ENCODE measurements around the gene PTPRQ. TPM values are rescaled to one million over a fixed set of nuclear protein-coding genes. Genes with fewer than 3 reads are reported as not detected.
A peak's percentile ranks its signal among the peaks of the same experiment; 100 is the strongest.

The PTPRQ gene
- total RNA-seq, 1 experiment from 2014 or later, result not detected

DNA sequence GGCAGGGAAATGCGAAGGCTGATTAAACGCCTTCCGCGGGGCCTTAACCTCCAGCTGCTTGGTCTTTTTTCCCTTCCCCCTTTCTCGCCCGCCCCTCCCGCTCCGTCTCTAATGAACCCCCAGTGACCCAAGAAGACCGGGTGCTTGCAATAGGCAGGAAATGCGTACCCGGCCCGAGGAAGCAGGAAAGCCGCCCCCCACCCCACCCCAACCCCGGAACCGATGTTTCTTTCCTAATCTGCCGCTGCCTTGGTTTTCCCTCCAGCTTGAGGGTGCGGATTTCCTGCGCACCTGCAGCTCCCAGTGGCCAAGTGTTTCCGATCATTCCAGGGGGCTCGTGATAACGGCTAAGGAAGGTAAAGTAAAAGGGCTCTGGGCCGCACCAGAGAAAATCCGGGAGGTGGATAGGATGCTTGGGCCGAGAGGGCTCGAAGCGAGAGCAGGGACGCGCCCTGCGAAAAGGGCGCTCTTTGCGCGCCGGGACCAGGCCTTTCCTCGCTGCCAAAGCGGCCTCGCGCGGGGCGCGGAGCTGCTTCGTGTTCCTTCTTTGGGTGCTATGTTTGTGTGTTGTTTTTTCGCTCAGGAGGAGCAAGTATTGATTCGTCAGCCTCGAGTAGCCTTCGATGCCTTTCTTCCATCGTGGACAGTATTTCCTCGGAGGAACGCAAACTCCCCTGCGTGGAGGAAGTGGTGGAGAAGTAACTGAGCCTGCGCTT, 264.4 kb downstream of the PTPRQ start:
- intact Hi-C loops (cut with micrococcal nuclease; ENCODE audit: unreplicated experiment), result no loop called here
- no peaks in the 10 kb centered on the region for H3K27me3 ChIP-seq (replicated peaks; ENCODE audit: control insufficient read depth, insufficient read depth, low read length)
- H3K4me1 ChIP-seq, result no peaks in the 10 kb centered on the region
- Mint-ChIP-seq H3K9me3 (ENCODE audit: unreplicated experiment) (no peaks in the 10 kb centered on the region), H3K4me3 (ENCODE audit: unreplicated experiment) (no peak overlapping the region), H3K4me1 (ENCODE audit: low read depth, unreplicated experiment) (peaks cover 2% of the 10 kb centered on the region), H3K27me3 (ENCODE audit: insufficient read depth, unreplicated experiment) (no peaks in the 10 kb centered on the region), H3K36me3 (ENCODE audit: insufficient read depth, unreplicated experiment) (no peaks in the 10 kb centered on the region), H3K27ac (ENCODE audit: unreplicated experiment) (no peak overlapping the region)
- no TSS peak for BruUV-seq (replicated peaks)
- DNase-seq, result no peak
- ChIA-PET CTCF (no interaction called here), POLR2A (interaction anchor here (0.6 kb wide), 1 partner anchor 199 kb away, joined by 3 read pairs; no protein-coding TSS in a partner anchor)
- TF ChIP-seq, protein P1, sequence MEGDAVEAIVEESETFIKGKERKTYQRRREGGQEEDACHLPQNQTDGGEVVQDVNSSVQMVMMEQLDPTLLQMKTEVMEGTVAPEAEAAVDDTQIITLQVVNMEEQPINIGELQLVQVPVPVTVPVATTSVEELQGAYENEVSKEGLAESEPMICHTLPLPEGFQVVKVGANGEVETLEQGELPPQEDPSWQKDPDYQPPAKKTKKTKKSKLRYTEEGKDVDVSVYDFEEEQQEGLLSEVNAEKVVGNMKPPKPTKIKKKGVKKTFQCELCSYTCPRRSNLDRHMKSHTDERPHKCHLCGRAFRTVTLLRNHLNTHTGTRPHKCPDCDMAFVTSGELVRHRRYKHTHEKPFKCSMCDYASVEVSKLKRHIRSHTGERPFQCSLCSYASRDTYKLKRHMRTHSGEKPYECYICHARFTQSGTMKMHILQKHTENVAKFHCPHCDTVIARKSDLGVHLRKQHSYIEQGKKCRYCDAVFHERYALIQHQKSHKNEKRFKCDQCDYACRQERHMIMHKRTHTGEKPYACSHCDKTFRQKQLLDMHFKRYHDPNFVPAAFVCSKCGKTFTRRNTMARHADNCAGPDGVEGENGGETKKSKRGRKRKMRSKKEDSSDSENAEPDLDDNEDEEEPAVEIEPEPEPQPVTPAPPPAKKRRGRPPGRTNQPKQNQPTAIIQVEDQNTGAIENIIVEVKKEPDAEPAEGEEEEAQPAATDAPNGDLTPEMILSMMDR (IDR thresholded peaks at IDR 0.05; ENCODE audit: insufficient read depth in 1 of 2, low read depth in 1 of 2, low read length in 1 of 2, severe bottlenecking in 1 of 2, unreplicated experiment in 1 of 2), result no peak
- no peaks in the 10 kb centered on the region for H3K36me3 ChIP-seq (ENCODE audit: control insufficient read depth, insufficient read depth, low read length)
- no peak overlapping the region for H3K4me3 ChIP-seq (ENCODE audit: low read depth, low read length)
- no peaks in the 10 kb centered on the region for H3K9me3 ChIP-seq

DNA sequence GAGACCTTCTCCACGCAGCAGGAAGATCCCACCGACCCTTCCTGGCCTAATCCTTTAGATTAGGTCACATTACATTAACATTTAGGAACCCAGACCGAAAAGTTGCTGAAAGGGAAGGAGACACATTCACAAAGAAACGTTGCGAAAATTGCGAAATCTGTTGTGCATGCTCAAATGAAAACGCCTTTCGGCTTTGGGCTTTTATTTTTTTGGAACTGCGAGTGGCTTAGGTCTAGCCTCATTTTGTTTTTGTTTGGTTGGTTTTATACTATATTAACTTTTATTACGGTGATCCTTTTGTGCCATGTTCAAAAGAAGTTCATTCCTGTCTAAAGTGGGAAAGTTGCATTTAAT, 264.9 kb downstream of the PTPRQ start:
- Histone ChIP-seq H3K9me3 (no peaks in the 10 kb centered on the region), H3K4me3 (ENCODE audit: low read depth, low read length) (no peak overlapping the region), H3K27me3 (replicated peaks; ENCODE audit: control insufficient read depth, insufficient read depth, low read length) (no peaks in the 10 kb centered on the region), H3K36me3 (ENCODE audit: control insufficient read depth, insufficient read depth, low read length) (no peaks in the 10 kb centered on the region), H3K4me1 (no peaks in the 10 kb centered on the region)
- H3K36me3 Mint-ChIP-seq (ENCODE audit: insufficient read depth, unreplicated experiment), result no peaks in the 10 kb centered on the region
- H3K4me3 Mint-ChIP-seq (ENCODE audit: unreplicated experiment), result no peak overlapping the region
- no TSS peak for BruUV-seq (replicated peaks)
- intact Hi-C loops (cut with micrococcal nuclease; ENCODE audit: unreplicated experiment), result no loop called here
- H3K9me3 Mint-ChIP-seq (ENCODE audit: unreplicated experiment), result no peaks in the 10 kb centered on the region
- no peak for DNase-seq
- POLR2A ChIA-PET, result no interaction called here
- TF ChIP-seq, protein P1 (IDR thresholded peaks at IDR 0.05; ENCODE audit: insufficient read depth in 1 of 2, low read depth in 1 of 2, low read length in 1 of 2, severe bottlenecking in 1 of 2, unreplicated experiment in 1 of 2), result no peak
- CTCF ChIA-PET, result no interaction called here
- H3K27me3 Mint-ChIP-seq (ENCODE audit: insufficient read depth, unreplicated experiment), result peaks cover 1% of the 10 kb centered on the region
- H3K27ac Mint-ChIP-seq (ENCODE audit: unreplicated experiment), result no peak overlapping the region
- no peaks in the 10 kb centered on the region for H3K4me1 Mint-ChIP-seq (ENCODE audit: low read depth, unreplicated experiment)

DNA sequence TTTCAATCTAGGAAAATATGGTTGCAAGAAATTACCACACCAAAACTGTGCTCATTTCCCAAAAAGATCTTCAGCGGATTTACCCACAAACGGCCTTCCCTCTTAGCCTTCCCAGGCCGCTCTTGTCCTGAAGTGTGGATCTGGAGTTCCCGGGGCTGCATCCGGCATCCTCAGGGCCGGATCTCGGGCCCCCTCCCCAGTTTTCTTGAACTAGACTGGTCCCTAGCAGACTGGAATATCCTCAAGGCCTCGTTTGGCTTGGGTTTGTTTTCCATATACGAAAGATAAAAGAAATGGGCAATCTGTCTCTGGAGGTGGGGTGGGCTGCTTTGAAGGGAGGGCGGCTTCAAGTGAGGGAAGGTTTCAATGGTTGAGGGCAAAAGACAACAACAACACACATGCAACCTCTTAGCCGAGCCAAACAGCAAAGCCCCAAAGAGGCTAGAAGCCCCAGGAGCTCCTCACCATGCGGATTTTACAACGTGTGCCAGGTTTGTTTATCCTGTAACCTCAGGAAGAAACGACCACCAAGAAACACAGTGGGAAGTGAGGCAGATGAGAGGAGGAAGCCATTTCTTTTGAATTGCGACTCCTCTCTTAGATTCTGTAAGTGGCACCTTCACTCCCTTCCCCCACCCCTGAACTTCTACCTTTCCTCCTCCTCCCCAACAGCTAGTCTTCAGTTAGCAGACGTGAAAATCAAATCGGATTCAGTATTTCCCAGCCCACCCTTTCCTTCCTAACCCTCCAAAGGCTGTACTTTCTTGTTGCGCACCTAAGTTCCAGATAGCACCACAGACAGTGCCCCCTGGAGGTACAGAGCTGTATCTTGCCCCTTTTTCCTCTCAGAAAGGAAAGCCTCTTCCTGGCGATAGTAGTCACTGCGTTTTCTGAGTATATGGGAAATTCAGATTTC, 266.0 kb downstream of the PTPRQ start:
- intact Hi-C loops (cut with micrococcal nuclease; ENCODE audit: unreplicated experiment), result no loop called here
- Histone ChIP-seq H3K4me3 (ENCODE audit: low read depth, low read length) (no peak overlapping the region), H3K4me1 (no peaks in the 10 kb centered on the region), H3K9me3 (no peaks in the 10 kb centered on the region), H3K36me3 (ENCODE audit: control insufficient read depth, insufficient read depth, low read length) (no peaks in the 10 kb centered on the region), H3K27me3 (replicated peaks; ENCODE audit: control insufficient read depth, insufficient read depth, low read length) (no peaks in the 10 kb centered on the region)
- no TSS peak for BruUV-seq (replicated peaks)
- Mint-ChIP-seq H3K27ac (ENCODE audit: unreplicated experiment) (no peak overlapping the region), H3K27me3 (ENCODE audit: insufficient read depth, unreplicated experiment) (peaks cover 3% of the 10 kb centered on the region), H3K4me3 (ENCODE audit: unreplicated experiment) (no peak overlapping the region), H3K4me1 (ENCODE audit: low read depth, unreplicated experiment) (no peaks in the 10 kb centered on the region), H3K36me3 (ENCODE audit: insufficient read depth, unreplicated experiment) (no peaks in the 10 kb centered on the region), H3K9me3 (ENCODE audit: unreplicated experiment) (no peaks in the 10 kb centered on the region)
- CTCF ChIA-PET, result no interaction called here
- TF ChIP-seq, protein P1 (IDR thresholded peaks at IDR 0.05; ENCODE audit: insufficient read depth in 1 of 2, low read depth in 1 of 2, low read length in 1 of 2, severe bottlenecking in 1 of 2, unreplicated experiment in 1 of 2), result peak; percentile 20 to 41
- peak in 1 of 2 experiments; percentile 24 for DNase-seq
- POLR2A ChIA-PET, result no interaction called here

Data from Caco-2 (cell line).